ENCODE data around the gene LPGAT1.

DNA sequence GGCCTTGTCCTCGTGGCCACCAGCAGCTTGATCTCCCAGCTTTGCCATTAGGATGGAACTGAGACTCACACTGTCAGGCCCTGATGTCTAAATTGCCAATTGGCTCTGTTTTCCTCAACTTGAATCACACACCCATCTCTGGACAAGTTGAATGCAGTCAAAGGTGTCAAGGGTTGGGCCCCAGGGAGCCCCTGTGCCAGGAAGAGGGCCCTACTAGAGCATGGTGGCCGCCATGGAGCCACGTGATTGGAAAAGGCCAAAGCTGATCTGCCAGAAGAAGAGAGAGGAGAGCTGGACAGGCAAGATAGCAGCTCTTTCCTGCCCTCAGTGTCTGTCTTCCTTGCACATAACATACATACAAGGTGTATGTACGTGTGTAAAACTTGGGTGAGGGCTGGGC is 100.2 kb downstream of the LPGAT1 start:
- TF ChIP-seq POLR2A (IDR thresholded peaks at IDR 0.05) (no peak), CTCF (IDR thresholded peaks at IDR 0.05) (no peak)
